ENCODE measurements around the gene SPEF2. TPM values are rescaled to one million over a fixed set of nuclear protein-coding genes. Genes with fewer than 3 reads are reported as not detected.

The SPEF2 gene
- total RNA-seq, 1 experiment from 2014 or later = 4.0 TPM

DNA sequence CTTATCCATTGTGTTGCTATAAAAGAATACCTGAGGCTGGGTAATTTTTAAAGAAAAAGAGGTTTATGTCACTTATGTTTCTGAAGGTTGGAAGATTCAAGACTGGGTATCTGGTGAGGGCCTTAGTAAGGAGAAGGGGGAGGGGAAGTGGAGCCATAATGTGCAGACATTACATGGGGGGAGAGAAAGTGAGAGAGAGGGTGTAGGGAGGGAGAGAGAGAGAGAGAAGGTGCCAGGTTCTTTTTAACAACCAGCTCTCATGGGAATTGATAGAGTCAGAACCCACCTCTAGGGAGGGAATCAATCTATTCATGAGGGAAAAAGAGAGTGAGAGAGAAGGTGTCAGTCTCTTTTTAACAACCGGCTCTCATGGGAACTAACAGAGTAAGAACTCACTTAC is 29.5 kb downstream of the SPEF2 start:
- Mint-ChIP-seq H3K4me1 (ENCODE audit: low read depth, unreplicated experiment) (no peaks in the 10 kb centered on the region), H3K9me3 (ENCODE audit: unreplicated experiment) (no peaks in the 10 kb centered on the region), H3K27ac (ENCODE audit: unreplicated experiment) (no peak overlapping the region), H3K36me3 (ENCODE audit: insufficient read depth, unreplicated experiment) (no peaks in the 10 kb centered on the region), H3K4me3 (ENCODE audit: unreplicated experiment) (no peak overlapping the region), H3K27me3 (ENCODE audit: insufficient read depth, unreplicated experiment) (no peaks in the 10 kb centered on the region)
- BruUV-seq (replicated peaks) = no TSS peak
- Histone ChIP-seq H3K27me3 (replicated peaks; ENCODE audit: control insufficient read depth, insufficient read depth, low read length) (no peaks in the 10 kb centered on the region), H3K4me1 (no peaks in the 10 kb centered on the region), H3K36me3 (ENCODE audit: control insufficient read depth, insufficient read depth, low read length) (no peaks in the 10 kb centered on the region), H3K4me3 (ENCODE audit: low read depth, low read length) (no peak overlapping the region), H3K9me3 (no peaks in the 10 kb centered on the region)
- TF ChIP-seq, protein P1, sequence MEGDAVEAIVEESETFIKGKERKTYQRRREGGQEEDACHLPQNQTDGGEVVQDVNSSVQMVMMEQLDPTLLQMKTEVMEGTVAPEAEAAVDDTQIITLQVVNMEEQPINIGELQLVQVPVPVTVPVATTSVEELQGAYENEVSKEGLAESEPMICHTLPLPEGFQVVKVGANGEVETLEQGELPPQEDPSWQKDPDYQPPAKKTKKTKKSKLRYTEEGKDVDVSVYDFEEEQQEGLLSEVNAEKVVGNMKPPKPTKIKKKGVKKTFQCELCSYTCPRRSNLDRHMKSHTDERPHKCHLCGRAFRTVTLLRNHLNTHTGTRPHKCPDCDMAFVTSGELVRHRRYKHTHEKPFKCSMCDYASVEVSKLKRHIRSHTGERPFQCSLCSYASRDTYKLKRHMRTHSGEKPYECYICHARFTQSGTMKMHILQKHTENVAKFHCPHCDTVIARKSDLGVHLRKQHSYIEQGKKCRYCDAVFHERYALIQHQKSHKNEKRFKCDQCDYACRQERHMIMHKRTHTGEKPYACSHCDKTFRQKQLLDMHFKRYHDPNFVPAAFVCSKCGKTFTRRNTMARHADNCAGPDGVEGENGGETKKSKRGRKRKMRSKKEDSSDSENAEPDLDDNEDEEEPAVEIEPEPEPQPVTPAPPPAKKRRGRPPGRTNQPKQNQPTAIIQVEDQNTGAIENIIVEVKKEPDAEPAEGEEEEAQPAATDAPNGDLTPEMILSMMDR (IDR thresholded peaks at IDR 0.05; ENCODE audit: insufficient read depth in 1 of 2, low read depth in 1 of 2, low read length in 1 of 2, severe bottlenecking in 1 of 2, unreplicated experiment in 1 of 2) = no peak
- intact Hi-C loops (cut with micrococcal nuclease; ENCODE audit: unreplicated experiment) = no loop called here
- DNase-seq = no peak
- POLR2A ChIA-PET = no interaction called here
- CTCF ChIA-PET = no interaction called here

DNA sequence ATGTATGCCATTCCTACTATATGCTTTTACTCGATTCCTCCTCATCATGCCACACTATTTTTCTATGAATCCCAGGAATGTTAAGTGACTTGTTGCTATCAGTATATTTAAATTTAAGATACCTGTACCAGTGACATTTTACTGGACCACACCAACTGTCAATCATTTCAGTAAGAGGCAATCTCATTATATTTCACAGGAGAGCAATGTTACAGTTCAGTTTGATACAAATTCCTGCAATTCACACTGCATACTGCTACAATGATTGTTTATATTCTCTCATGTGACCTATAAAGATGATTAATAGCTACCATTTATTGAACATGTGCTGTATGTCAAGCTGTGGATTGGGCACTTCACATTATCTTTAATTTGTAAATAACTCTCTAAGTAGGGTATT is 30.0 kb downstream of the SPEF2 start:
- TF ChIP-seq, protein P1 (IDR thresholded peaks at IDR 0.05; ENCODE audit: insufficient read depth in 1 of 2, low read depth in 1 of 2, low read length in 1 of 2, severe bottlenecking in 1 of 2, unreplicated experiment in 1 of 2) = no peak
- H3K4me1 Mint-ChIP-seq (ENCODE audit: low read depth, unreplicated experiment) = no peaks in the 10 kb centered on the region
- Histone ChIP-seq H3K27me3 (replicated peaks; ENCODE audit: control insufficient read depth, insufficient read depth, low read length) (no peaks in the 10 kb centered on the region), H3K36me3 (ENCODE audit: control insufficient read depth, insufficient read depth, low read length) (no peaks in the 10 kb centered on the region), H3K4me1 (no peaks in the 10 kb centered on the region), H3K4me3 (ENCODE audit: low read depth, low read length) (no peak overlapping the region), H3K9me3 (no peaks in the 10 kb centered on the region)
- POLR2A ChIA-PET = no interaction called here
- no peak overlapping the region for H3K4me3 Mint-ChIP-seq (ENCODE audit: unreplicated experiment)
- H3K9me3 Mint-ChIP-seq (ENCODE audit: unreplicated experiment) = no peaks in the 10 kb centered on the region
- intact Hi-C loops (cut with micrococcal nuclease; ENCODE audit: unreplicated experiment) = no loop called here
- BruUV-seq (replicated peaks) = no TSS peak
- H3K27me3 Mint-ChIP-seq (ENCODE audit: insufficient read depth, unreplicated experiment) = no peaks in the 10 kb centered on the region
- no peak for DNase-seq
- CTCF ChIA-PET = no interaction called here
- H3K27ac Mint-ChIP-seq (ENCODE audit: unreplicated experiment) = no peak overlapping the region
- no peaks in the 10 kb centered on the region for H3K36me3 Mint-ChIP-seq (ENCODE audit: insufficient read depth, unreplicated experiment)

DNA sequence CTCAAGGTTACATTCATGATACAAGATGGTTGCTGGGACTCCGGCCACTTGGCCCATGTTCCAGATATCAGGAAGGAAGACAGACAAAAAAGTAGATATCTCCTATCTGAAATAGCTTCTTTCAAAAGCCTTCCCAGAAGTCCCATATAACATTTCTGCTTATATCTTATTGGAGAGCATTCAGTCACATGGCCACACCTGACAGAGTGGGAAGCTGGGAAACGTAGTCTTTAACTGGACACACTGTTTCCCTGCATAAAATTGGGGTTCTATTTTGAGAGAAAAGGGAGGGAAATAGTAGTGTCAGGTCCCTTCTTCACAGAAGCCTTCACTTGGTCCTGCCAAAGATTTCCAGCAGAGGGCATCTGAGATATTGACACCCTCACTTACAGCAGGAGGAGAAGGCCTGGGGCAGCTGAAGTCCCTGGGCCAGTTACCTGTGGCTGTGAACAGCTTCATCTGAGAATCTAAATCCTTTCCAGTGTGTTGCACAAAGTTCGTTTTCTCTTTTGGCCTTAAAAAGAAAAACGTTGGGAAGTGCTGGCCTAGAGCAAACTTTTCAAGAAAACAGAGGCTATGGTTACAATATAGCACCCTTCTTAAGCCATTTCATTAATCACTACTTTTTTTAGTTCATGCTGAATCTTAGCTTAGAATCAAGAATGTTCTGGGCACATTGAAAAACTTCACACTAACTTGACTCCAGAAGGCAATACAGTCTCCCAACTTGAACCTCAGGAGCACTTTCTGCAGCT is 33.5 kb downstream of the SPEF2 start:
- intact Hi-C loops (cut with micrococcal nuclease; ENCODE audit: unreplicated experiment) = loop anchor here (1.0 to 5.0 kb wide), 2 partner anchors 274 to 391 kb away; no protein-coding TSS in a partner anchor
- CTCF ChIA-PET = interaction anchor here (1.8 kb wide), 1 partner anchor 275 kb away, joined by 26 read pairs; no protein-coding TSS in a partner anchor

More for the DNA sequence above, 33.5 kb downstream of the SPEF2 start:
- Histone ChIP-seq H3K9me3 (no peaks in the 10 kb centered on the region), H3K4me3 (ENCODE audit: low read depth, low read length) (no peak overlapping the region), H3K27me3 (replicated peaks; ENCODE audit: control insufficient read depth, insufficient read depth, low read length) (no peaks in the 10 kb centered on the region), H3K36me3 (ENCODE audit: control insufficient read depth, insufficient read depth, low read length) (no peaks in the 10 kb centered on the region), H3K4me1 (no peaks in the 10 kb centered on the region)
- DNase-seq = peak; percentile 45 to 49
- no peaks in the 10 kb centered on the region for H3K36me3 Mint-ChIP-seq (ENCODE audit: insufficient read depth, unreplicated experiment)
- H3K4me3 Mint-ChIP-seq (ENCODE audit: unreplicated experiment) = no peak overlapping the region
- no peaks in the 10 kb centered on the region for H3K9me3 Mint-ChIP-seq (ENCODE audit: unreplicated experiment)
- no peak overlapping the region for H3K27ac Mint-ChIP-seq (ENCODE audit: unreplicated experiment)
- no peaks in the 10 kb centered on the region for H3K4me1 Mint-ChIP-seq (ENCODE audit: low read depth, unreplicated experiment)
- POLR2A ChIA-PET = no interaction called here
- TF ChIP-seq, protein P1 (IDR thresholded peaks at IDR 0.05; ENCODE audit: insufficient read depth in 1 of 2, low read depth in 1 of 2, low read length in 1 of 2, severe bottlenecking in 1 of 2, unreplicated experiment in 1 of 2) = peak; percentile 39 to 71
- BruUV-seq (replicated peaks) = no TSS peak
- peaks cover 3% of the 10 kb centered on the region for H3K27me3 Mint-ChIP-seq (ENCODE audit: insufficient read depth, unreplicated experiment)

Measured in Caco-2 (cell line).